GM21576 (cell line): Measurements from ENCODE around the gene RUFY3.
"Not testable (repeated sequence)": the region's sequence is repeated elsewhere in the genome, so short reads cannot be mapped to it uniquely, and the experiment has no call there.

Experiments used
- ATAC-seq: cut with Tn5 transposase; IDR thresholded peaks from one replicate; pipeline ENCODE4 v1.9.1; 2021; ENCODE audit warnings: mild to moderate bottlenecking, moderate library complexity; ENCODE audit not compliant: unreplicated experiment

The RUFY3 gene

DNA sequence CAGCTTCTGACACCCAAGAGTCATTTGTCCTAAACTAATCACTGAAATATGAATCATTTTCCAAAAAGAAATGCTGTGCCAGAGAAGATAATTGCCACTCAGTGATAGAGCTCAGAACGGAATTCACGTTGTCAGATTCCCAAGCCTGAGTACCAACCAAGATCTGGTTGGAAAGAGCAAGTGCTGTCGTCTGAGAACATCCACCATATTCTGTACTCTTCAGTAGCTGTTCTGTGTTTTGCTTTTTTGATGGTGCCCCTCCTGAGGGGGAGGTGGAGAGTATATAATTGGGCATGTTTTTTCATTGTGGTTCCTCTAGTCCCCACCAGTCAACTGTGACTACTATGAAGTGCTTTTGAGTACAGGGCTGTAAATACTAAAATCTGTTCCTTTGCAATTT is 13.2 kb downstream of the RUFY3 start:
- ATAC-seq: no peak

DNA sequence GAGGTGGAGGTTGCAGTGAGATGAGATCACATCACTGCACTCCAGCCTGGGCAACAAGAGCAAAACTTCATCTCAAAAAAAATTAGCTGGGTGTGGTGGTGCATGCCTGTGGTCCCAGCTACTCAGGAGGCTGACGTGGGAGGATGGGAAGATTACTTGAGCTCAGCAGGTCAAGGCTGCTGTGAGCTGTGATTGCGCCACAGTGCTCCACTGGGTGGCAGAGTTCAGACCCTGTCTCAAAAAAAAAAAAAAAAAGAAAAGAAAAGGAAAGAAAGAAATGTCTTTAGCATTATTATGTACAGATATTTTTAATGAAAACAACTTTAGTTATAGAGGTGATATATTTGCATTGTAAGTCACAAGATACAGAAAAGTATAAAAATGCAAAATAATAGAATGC is 14.2 kb downstream of the RUFY3 start:
- ATAC-seq: not testable (repeated sequence)

DNA sequence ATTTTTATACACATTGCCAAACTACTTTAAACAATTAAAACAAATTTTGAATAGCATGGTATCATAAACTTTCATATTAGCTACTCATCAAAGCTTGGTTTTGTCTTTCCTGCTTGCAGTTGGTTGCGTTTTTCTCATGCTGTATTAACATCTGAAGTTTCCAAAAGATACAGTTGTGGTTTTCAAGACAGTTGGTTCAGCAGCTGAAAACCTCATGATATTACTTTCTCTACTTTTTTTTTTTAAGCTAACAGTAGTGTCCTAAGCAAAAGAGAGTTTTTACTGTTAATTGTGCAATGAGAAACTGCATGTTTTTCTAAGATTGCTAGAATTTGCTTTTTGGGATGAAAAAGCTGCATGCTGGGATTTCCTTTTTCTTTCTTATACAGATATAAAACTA is 15.2 kb downstream of the RUFY3 start:
- ATAC-seq: no peak

DNA sequence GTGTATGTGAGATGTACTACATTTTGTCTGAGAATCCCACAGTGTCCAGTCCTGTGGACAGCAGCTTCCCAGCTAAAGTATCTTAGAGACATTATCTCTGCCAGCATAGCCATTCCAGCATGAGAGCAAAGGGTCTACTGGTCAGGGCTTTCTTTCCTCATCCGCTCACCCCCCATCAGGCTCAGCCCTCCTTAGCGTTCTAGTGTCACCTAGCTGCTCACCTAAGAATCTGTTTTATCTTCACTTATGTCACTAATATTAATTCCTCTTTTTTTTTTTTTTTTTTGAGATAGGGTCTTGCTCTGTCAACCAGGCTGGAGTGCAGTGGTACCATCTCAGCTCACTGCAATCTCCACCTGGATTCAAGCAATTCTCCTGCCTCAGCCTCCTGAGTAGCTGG is 15.6 kb downstream of the RUFY3 start:
- no peak for ATAC-seq

DNA sequence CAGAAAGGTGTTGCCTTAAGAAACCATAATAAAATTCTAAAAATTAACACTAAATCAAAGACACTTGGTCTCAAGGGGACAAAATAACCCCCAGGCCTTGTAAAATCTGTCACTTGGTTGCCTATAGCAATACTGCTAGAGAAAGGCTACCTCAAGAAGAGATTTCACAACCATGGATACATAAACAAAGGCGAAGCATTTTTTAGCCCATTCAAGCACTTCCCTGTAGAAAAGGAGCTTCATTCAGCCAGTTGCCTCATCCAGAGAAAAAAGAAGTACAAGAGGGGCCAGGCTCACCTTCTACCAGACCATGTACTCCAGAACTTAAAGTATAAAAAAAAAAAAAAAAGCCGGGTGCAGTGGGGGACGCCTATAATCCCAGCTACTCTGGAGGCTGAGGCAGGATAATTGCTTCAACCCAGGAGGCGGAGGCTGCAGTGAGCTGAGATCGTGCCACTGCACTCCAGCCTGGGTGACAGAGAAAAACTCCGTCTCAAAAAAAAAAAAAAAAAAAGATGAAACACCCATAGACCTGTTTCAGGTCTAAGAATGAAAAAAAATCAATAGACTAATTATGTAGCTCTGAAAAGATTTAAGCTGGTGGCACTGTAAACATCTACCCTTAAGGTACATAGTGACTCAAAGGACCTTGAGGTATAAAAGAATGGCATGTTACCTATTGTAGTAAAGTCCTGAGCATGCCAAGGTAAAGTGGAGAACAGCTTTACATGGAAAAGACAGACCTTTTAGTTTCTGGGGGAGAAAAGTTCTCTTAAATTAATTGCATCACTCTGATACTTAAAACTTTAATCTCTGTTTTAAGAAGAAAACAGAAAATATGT is 18.0 kb downstream of the RUFY3 start:
- ATAC-seq: no peak

DNA sequence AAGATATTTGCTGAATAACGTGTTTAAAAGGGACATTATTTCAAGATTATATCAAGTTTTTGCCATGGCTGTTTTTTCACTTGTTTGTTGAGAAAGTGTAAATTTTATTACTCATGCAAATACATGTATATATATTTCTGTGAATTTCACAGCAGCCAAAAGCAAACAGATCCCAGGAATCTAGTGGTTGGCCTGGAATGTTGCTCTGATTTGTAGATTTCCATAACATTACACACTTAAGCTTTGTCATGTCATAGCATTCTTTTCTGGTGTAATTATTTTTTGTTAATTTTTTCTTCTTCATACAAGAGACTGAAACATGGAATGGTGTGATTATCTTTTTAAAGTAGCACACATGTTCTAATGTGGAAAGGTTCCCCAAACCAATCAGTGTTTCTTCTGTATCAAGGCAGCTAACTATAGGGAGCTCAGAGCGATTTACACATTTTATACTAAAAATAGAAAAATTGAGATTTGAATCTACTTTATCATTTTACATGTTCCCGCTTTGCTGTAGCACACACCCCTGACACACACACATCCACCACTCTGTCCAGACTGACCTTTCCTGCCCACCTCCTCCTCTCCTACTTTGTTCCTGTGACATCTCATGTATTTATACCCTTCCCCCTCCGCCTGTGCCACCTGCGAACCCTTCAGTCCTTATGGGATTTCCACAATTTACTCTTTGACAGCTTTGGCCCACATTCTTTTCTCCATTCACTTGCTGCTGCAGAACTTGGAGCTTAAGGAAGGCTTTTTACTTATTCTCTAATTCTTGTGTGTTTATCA is 20.3 kb downstream of the RUFY3 start:
- no peak for ATAC-seq

DNA sequence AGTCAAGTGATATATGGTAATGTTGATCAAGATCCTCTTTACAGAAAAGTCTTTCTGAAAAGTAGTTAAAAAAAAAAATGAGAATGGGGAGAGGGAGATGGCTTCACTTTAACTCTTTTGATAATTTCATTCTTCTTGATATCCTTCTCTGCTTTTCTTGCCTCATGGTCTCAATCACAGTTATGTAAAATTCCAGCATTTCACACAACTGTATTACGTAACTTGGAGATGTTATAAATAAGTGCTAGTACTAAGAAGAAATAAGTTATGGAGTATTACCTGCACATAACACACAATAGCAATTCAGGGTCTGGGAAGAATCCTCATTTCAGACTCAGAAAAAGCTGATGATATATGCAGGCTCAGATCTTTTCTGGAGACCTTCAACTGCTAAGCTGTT is 22.0 kb downstream of the RUFY3 start:
- ATAC-seq: no peak

DNA sequence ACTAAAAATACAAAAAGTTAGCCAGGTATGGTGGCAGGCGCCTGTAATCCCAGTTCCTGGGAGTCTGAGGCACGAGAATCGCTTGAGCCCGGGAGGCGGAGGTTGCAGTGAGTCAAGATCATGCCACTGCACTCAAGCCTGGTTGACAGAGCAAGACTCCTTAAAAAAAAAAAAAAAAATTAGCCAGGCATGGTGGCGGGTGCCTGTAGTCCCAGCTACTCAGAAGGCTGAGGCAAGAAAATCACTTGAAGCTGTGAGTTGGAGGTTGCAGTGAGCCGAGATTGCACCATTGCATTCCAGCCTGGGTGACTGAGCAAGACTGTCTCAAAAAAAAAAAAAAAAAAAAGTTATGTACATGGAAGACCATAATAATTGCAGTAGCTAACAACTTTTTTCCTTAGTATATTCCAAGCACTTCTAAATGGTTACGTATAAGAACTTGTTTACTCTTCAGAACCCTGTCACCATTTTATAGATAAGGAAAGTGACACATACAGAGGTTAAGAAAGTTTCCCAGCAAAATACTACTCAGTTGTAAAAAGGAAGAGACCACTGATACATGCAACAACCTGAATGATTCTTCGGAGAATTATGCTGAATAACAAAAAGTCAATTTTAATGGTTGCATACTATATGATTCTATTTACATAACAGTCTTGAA is 24.5 kb downstream of the RUFY3 start:
- ATAC-seq: no peak

DNA sequence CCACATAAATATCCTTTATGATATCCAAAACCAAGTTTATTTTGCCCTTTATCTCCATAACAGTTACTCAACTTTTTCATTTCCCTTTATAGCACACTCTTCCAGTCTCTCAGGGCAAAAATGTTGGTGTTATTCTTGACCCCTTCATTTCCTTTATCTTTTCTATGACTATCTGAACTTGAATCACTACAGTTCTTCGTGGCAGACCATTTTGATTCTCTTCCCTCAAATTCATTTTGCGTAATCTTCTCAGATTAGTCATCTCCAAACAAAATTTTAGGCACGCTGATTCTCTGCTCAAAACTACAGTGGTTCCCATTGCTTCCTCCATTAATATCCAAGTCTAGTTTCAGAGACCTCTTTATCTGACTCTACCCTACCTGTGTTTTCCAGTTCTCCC is 26.1 kb downstream of the RUFY3 start:
- ATAC-seq: no peak

DNA sequence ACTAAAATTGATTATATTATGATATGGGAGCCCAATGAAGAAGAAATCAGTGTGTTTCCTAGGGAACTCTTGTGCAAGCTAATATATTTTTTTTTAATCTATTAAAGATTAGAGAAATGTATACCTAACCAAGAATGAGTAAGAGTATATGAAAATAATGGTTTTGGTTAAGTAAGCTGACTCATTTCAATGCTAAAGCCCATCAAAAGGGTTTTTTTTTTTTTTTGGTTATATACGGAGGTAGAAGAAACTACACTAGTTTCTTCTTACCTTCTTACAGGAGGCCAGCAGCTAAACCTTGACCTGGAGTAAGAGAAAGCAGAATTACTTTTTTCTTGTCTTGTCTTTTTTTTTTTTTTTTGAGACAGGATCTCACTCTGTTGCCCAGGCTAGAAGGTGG is 27.5 kb downstream of the RUFY3 start:
- ATAC-seq: peak; percentile 76

DNA sequence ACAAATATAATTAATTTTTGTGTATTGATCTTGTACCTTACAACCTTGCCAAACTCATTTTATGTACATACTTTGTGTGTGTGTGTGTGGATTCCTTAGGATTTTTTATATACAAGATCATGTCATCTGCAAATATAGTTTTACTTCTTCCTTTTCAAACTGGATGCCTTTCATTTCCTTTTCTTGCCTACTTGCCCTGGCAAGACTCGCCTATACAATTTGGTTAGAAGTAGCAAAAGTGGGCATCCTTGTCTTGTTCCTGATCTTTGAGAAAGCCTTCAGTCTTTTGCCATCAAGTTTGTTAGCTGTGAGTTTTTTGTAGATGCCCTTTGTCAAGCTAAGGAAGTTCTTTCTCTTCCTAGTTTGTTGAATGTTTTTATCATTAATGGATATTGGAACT is 30.5 kb downstream of the RUFY3 start:
- no peak for ATAC-seq

DNA sequence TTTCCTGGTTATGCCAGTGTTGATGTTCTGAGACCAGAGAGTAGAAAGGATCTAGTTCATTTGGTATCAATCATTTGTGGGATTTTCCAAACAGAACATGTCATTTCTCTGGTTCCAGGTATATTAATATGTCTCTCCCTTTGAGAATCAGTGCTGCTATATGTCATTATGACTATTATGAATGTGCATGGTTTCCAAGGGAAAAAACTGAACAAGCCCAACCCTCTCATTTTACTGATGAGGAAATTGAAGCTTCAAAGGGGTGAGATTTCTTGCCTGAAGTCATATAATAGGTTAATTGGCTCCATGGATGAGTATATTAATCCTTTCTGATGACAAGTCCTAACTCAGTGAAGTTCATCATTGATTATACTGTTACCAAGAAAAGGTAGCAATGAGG is 31.9 kb downstream of the RUFY3 start:
- ATAC-seq: no peak

DNA sequence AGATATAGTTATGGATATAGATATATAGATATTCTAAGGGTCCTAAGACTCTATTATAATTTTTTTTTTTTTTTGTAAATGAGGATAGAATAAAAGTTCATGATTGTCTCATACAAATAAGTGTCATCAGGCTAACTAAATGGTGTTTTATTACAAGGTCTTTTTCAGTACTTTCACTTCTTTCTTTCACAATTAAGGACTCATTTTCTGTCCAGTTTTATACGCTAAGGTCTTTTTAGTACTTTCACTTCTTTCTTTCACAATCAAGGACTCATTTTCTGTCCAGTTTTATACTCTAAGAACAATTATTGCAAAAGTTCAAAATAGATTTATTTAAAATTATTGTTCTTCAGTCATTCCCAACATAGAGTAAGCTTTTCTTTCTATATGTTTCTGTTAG is 32.7 kb downstream of the RUFY3 start:
- peak; percentile 81 for ATAC-seq

DNA sequence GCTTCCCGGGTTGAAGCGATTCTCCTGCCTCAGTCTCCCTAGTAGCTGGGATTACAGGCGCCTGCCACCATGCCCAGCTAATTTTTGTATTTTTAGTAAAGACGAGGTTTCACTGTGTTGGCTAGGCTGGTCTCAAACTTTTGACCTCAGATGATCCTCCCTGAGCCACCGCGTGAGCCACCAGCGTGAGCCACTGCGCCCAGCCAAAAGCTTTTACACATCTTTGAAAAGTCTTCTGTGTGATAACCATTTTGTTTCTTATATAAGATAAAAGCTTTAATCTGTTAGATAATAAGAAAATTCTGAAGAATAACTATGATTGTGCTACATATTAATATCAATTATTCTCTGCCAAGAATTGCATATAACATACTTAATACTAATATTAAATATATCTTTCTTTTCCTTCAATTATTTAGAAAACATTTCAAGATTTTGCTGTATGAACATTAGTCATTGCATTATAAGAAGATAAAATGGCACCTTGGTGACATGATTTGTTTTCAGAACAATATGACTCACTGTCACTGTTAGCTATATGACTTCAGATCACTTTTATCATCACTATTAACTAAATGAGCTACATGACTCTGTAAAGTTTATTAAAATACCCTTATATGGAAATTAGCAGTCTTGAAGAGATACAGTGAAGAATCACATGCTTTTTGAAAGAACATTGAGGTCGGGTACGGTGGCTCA is 33.4 kb downstream of the RUFY3 start:
- ATAC-seq: peak; percentile 24

DNA sequence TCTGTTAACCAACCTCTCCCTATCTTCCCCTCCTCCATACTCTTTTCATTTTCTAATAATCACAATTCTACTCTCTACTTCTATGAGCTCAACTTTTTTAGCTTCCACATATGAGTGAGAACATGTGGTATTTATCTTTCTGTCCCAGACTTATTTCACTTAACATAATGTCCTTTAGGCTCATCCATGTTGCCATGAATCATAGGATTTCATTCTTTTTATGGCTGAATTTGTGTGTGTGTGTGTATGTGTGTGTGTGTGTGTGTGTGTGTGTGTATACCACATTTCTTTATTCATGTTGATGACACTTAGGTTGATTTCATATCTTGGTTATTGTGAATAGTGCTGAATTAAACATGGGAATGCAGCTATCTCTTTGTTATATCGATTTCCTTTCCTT is 37.4 kb downstream of the RUFY3 start:
- no peak for ATAC-seq

DNA sequence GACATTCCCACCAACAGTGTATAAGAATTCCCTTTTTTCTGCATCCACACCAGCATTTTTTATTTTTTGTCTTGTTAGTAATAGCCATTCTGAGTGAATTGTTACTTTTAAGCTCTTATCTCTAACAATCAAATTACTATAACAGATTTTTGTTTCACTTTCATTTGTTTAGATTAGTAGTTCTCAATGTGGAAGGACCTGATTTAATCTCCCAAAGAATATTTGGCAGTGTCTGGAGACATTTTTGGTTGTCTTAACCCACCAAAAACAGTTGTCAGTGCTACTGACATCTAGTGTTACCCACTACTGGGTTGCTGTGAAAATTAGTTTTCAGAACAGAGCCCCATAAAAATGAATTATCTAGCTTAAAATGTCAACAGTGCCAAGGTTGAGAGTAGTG is 37.9 kb downstream of the RUFY3 start:
- no peak for ATAC-seq

DNA sequence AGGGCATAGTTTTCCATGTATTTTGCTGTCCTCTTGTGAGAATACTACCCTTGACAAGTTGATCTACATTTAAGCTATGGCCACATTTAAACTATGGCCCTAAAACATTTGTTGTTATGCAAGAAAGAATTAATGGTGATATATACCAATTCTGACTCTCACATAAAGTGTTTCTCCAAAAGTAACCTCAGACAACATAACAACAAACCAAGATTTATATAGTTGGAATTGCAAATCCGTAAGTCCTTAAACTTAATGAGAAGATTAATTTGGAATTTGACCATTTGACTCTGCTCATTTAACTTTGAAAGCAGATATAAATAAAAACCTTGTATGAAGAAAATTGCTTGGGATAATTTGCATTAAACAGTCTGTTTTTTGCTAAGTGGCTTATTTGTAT is 38.9 kb downstream of the RUFY3 start:
- no peak for ATAC-seq

DNA sequence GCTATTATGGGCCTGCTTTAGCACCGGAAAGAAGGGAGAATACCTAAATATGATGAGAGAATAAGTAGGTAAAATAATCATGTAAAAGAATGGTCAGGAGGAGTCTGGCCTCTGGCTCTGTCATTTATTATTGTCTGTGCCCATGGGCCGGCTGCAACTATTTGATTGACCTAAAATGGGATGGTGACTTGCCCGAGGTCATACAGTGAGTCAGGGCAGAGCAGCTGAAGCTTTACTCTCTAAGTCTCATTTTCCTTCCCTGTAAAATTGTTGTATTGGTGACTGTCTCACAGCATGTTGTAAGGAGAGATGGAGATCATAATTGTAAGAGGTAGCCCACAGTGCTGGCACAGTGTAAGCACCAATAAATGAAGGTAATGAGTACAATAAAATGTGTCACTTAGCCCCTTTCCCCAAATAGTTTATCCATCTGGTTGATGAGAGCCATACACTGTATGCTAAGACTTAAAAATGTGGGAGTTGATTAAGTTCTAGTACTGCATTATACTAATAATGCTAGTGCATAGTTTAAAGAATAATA is 39.6 kb downstream of the RUFY3 start:
- ATAC-seq: no peak

DNA sequence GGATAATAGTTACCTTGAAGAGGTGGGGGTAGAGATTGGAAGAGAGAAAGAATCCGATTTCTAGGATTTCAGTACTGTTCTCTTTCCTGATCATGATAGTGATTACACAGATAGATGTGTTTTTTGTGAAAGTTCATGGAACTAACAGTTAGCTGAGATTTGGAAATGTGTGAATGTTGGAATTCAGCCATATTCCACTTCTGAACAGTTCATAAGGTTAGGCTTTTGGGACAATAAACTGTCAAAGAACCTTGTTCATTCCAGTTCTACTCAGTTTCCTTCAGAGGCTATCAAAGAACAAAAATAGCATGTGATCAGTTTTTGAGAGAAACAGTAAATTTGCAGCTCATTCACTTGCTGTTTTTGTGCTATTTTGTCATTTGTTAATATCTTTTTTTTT is 43.6 kb downstream of the RUFY3 start:
- no peak for ATAC-seq

DNA sequence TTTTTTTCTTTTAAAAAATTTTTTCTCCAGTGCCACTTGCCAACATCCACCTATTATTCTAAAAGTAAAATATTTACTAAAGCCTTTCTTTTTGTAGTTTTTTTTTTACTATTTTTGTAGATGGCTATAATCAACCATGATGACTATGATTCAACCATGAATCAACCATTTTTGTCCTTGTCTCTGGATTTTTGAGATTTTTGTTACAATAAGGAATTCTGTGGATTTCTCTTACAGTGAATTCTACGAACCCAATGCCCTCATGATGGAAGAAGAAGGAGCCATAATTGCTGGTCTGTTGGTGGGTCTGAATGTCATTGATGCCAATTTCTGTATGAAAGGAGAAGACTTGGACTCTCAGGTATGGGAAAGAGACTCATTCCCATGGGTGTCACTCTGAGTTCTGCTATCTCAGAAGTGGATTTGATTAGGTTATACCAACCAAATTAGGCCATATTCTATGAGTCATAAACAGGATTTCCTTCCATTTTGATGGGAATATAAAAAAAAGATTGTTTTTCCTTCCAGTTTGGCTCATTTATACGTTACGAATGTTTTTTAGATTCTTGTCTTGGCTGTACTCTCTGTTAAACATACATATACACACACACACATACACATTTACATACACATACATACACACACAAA is 46.7 kb downstream of the RUFY3 start:
- ATAC-seq: no peak
